C4-2B (cell line): ENCODE data around the gene RPS27A.

Source experiments
- ZFX ChIP-seq: fragments of 450-650 bp; IDR thresholded peaks from 2 replicates; pipeline ENCODE4 v1.6.1; 2017
- TF ChIP-seq, protein P1 (sequence below): fragments of 450-650 bp; conservative IDR thresholded peaks from 2 replicates; pipeline ENCODE4 v1.5.1; 2017; ENCODE audit warnings: mild to moderate bottlenecking

GRCh38 chr2:55196526-55196925 is 36.0 kb upstream of the RPS27A start:
- TF ChIP-seq, protein P1, sequence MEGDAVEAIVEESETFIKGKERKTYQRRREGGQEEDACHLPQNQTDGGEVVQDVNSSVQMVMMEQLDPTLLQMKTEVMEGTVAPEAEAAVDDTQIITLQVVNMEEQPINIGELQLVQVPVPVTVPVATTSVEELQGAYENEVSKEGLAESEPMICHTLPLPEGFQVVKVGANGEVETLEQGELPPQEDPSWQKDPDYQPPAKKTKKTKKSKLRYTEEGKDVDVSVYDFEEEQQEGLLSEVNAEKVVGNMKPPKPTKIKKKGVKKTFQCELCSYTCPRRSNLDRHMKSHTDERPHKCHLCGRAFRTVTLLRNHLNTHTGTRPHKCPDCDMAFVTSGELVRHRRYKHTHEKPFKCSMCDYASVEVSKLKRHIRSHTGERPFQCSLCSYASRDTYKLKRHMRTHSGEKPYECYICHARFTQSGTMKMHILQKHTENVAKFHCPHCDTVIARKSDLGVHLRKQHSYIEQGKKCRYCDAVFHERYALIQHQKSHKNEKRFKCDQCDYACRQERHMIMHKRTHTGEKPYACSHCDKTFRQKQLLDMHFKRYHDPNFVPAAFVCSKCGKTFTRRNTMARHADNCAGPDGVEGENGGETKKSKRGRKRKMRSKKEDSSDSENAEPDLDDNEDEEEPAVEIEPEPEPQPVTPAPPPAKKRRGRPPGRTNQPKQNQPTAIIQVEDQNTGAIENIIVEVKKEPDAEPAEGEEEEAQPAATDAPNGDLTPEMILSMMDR: no peak
- TF ChIP-seq ZFX: no peak
